GM18909 (cell line): Measurements from ENCODE around the gene SEC31B.

ENCODE experiments used
- ATAC-seq: cut with Tn5 transposase; IDR thresholded peaks from one replicate; pipeline ENCODE4 v1.9.1; 2021; ENCODE audit warnings: mild to moderate bottlenecking; ENCODE audit not compliant: unreplicated experiment, poor library complexity

The SEC31B gene

GRCh38 chr10:100462709-100463108 lies 57.0 kb downstream of the SEC31B start, which contains the start of gene WNT8B:
Gene WNT8B, plus strand, starts transcription at chr10:100463009. Its CDS starts 160 bp downstream, at chr10:100463169.
- no peak for ATAC-seq

DNA sequence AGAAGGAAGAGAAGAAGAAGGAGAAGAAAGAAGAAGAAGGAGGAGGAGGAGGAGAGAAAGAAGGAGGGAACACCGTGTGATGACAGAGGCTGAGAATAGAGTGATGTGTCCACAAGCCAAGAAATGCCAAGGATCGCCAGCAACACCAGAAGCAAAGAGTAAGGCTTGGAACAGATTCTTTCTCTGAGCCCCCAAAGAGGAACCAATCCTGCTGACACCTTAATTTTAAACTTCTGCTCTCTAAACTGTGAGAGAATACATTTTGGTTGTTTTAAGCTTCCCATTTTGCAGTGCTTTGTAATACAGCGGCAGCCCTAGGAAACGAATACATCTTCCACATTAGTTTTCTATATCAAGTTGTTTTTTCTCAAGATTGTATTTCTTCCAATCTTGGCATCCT lies 70.7 kb downstream of the SEC31B start:
- ATAC-seq = no peak

- no peak for ATAC-seq
Measured at GRCh38 chr10:100447663-100448062, 72.0 kb downstream of the SEC31B start.

DNA sequence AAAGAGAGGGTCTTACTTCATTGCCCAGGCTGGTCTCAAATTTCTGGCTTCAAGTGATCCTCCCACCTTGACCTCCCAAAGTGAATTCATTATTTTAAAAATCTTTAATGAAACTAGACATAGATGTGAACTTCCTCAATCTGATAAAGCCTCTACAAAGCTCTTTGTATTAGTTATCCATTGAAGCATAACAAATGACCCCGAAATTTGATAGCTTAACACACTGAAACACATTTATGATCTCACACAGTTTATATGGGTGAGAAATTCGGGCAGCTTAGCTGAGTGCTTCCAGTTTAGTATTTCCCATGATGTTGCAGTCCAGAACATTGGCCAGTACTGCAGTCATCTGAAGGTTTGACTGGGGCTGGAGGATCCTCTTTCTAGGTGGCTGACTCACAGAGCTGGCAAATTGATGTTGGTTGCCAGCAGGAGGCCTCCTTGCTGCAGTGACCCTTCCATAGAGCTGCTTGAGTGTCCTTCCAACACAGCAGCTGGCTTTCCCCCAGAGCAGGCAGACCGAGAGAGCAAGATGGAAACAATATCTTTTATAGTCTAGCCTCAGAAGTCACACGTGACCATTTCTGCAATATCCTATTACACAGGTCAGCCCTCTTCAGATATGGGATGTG lies 73.4 kb downstream of the SEC31B start:
- ATAC-seq = no peak

GRCh38 chr10:100442548-100442947 lies 77.1 kb downstream of the SEC31B start:
- ATAC-seq = no peak

- ATAC-seq = no peak
Measured at GRCh38 chr10:100438674-100439315, 80.9 kb downstream of the SEC31B start.
